NCI-H510A treated with DMSO at 0.1 percent for 48 hours (cell line): ENCODE measurements around the gene NINJ2.
"Not testable (repeated sequence)": the region's sequence is repeated elsewhere in the genome, so short reads cannot be mapped to it uniquely, and the experiment has no call there.

Source experiments
- DNase-seq: peaks from one replicate; lab custom pipeline; 2025; lab: John Stamatoyannopoulos, UW

The NINJ2 gene

GRCh38 chr12:641321-641720 lies 21.9 kb downstream of the NINJ2 start:
- not testable (repeated sequence) for DNase-seq

DNA sequence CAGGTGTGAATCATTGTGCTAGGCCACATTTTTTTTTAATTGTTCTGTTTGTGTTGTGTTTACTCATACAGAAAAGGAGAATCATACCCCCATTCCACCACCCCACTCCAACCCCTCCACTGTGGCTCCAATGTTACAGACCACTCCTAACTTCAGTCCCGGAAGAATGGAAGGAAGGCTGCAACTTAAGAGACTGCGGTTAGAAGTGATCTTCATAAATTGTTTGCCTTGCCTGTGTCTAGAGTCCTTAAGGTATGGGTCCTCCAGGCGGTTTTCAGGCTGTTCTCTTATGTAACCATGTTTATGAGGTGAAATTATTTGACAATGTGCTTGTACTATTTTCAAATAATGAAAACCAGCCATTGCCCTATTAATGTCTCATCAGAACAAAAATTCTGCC lies 22.5 kb downstream of the NINJ2 start:
- no peak for DNase-seq

DNA sequence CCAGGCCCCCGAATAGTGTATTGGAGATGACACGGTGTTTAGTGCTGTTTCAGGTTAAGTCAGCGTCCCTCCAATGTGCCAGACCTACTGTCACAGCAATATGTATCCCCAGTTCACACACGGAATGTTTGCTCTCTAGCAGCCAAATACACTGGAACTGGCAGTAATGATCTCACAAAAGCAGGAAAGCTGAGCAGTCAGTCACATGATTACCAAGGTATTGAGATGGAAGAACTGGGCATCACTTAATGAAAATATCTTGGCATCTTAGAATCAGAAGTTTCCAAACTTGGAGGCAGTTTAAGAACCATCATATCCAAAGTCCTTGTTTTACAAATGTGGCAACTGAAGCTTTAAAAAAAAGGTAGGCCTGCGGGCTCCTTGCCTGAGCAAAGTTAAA lies 23.3 kb downstream of the NINJ2 start:
- DNase-seq: no peak

DNA sequence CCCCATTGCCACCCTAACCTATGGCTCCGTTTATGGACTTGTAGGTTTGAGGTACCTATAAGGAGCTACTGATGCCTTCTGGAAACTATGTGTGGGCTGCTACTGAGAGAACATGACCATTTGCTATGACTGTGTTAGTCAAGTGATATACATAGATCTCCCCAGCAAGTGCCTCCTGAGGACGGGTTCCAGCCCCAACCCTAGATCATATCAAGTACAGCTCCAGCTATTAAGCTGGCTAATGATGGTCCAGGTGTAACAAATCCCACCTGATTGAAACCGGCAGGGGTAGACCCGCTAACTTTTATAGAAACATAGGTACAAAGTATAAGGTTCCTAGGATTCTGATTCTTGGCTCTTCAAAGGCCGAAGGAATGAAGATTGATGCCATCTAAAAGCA lies 23.7 kb downstream of the NINJ2 start:
- DNase-seq: no peak

GRCh38 chr12:638953-639557 lies 24.2 kb downstream of the NINJ2 start:
- no peak for DNase-seq

DNA sequence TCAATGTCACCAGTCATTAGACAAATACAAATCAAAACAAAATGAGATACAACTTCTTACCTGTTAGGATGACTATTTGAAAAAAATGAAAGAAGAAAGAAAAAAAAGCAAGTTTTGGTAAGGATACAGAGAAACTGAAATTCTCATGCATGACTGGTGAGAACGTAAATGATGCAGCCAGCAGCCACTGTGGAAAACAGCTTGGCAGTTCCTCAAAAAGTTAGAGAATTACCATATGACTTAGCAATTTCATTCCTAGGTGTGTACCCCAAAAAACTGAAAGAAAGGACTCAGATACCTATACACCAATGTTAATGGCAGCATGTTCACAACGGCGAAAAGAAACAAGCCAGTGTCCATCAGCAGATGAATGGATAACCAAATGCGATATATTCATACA lies 26.6 kb downstream of the NINJ2 start:
- no peak for DNase-seq

- DNase-seq: no peak
Measured at GRCh38 chr12:633731-634130, 29.5 kb downstream of the NINJ2 start.

DNA sequence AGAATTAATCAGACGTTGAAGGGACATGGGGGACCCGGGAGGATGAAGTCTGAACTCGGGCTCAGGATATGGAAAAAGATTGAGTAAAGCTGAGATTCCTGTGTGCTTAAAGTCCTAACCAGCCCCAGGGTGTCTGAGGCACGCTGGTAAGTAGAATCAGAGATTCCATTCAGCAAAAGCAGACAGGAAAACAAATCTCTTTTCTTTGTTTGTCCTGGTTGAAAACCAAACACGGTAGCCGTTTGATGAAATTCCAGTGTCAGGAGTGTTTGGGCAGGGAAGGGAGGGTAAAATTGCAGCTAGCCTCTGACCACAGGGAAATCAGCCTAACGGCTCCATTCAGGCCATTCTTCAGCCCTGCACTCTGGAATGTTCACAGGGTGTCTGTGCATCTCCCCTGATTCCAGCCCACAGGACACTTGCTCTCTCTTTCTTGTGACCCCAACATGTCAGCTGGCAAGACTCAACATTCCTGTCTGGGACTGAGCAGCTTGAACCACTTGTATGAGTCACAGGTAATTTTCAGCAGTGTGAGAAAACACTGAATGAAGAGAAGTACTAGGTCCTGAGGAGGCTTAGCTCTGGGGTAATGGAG lies 31.0 kb downstream of the NINJ2 start:
- DNase-seq: peak; percentile 21

DNA sequence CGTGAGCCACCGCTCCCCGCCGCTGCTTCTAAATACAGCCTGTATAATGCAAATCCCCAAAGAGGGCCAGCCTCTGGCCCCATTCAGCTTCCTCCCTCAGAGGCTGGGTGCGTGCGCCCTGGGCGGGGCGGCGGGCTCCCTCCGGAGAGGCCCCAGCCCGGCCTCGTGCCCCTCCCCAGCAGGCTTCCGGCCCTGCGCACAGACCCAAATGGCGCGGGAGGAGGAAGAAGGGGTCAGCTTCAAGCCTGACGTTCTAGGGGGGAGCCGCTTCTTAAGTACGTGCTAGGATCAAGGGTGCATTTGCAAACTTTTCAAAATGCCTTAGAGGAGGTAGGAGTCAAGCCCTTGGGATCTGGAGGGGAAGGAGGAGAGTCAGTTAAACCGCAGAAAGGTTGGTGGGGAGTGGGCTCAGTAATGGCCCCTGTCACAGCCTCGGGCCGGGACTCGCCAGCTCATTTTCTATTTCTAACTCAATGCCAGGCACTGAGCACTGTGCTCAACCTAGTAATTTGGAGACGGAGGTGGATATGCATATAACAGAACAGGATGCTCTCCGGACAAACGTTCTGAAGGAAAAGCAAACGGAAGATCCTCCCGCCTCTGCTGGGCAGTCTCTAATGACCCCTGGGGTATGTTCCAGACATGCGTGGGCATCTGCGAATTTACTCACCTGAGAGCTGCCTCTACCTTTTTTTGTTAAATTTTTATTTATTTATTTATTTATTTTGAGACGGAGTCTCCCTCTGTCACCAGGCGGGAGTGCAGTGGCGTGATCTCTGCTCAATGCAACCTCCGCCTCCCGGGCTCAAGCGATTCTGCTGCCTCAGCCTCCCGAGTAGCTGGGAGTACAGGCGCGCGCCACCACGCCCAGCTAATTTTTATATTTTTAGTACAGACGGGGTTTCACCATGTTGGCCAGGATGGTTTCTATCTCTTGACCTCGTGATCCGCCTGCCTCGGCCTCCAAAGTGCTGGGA lies 32.3 kb downstream of the NINJ2 start:
- no peak for DNase-seq

- DNase-seq: not testable (repeated sequence)
Measured at GRCh38 chr12:628742-629078, 34.5 kb downstream of the NINJ2 start.

DNA sequence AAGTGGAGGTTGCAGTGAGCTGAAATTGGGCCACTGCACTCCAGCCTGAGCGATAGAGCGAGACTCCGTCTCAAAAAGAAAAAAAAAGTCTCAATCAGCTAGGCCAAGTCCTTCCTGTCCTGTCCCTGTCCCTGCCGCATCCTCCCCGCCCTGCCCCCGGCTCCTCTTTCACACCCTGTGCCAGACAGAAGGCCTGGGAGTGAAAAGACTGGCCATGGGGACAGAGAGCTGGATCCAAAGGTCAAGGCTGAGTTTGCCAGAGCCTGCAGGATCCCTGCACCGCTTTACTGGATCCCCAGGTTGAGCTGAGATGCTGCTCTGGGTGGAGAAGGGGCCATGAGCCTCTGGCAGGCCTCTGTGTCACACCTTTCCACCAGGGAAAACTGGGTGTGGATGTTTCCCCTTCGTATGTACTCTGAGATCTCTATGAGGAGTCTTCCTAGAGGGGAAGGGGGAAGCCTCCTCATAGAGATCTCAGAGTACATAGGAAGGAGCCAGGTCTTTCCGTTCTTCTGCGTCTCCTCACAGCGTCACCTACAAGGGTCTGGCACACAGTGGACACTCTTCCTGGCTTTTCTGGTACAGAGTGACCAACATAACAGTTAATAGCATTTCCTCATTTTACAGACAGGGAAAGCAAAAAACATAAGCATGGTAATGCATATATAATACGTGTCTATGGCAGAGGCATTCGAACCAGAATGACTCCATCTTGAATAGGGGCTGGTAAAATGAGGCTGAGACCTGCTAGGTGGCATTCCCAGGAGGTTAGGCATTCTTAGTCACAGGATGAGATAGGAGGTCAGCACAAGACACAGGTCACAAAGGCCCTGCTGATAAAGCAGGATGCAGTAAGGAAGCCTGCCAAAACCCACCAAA lies 35.1 kb downstream of the NINJ2 start:
- no peak for DNase-seq

DNA sequence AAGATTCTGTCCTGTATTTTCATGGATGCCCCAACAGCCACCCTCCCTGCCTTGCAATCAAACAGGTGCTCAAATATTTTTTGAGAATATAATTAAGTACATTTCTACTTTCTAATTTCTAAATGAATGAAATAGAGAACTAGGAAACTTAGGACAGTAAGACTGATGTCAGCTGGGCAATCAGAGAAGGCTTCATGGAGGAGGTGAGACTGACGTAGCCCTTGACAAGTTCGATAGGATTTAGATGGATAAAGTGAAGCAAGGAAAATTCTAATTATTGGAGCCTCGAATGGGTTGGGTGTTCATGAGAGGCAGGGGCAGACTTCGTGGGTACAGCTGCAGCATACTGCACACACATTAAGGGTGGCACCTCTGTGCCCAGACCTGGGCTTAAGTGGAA lies 36.0 kb downstream of the NINJ2 start:
- DNase-seq: no peak

- DNase-seq: no peak
Measured at GRCh38 chr12:625998-626397, 37.2 kb downstream of the NINJ2 start.

DNA sequence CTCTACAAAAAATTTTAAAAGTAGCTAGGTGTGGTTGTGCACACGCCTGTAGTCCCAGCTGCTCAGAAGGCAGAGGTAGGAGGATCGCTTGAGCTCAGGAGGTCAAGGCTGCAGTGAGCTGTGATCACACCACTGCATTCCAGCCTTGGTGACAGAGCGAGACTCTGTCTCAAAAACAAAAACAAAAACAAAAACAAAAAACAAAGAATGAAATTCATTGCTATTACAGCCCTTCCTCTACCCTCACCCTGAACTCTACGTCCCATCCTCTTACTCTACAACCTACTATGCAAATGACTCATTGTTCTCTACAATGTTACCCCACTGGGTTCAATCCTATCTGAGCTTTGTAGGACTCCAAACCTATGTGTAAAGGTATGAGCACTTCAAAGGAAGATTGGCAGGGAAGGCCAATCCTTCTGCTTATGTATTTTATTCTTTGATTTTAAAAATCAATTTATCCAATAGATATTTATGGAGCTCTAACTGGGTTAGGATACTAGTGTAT lies 39.3 kb downstream of the NINJ2 start:
- DNase-seq: no peak

GRCh38 chr12:623172-623864 lies 39.9 kb downstream of the NINJ2 start:
- no peak for DNase-seq

- DNase-seq: no peak
Measured at GRCh38 chr12:622416-622815, 40.8 kb downstream of the NINJ2 start.

DNA sequence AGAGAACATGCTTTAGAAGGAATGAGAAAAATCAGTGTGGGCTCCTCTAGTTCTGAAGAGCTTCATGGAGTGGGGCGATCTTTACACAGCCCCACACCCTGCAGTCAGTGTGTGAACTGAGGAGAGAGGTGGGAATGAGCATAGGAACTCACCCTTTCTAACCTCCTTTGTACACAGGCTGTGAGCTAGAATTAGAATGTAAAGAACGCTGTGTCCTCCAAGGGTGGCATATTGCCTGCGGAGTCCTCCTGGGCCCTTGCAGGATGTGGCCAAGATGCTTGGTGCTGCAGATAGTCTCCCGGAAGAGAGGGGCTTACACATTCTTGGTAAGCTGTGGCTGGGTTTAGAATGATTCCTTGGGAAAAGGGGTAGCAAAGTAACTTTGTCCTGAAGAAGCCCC lies 43.9 kb downstream of the NINJ2 start:
- DNase-seq: no peak

DNA sequence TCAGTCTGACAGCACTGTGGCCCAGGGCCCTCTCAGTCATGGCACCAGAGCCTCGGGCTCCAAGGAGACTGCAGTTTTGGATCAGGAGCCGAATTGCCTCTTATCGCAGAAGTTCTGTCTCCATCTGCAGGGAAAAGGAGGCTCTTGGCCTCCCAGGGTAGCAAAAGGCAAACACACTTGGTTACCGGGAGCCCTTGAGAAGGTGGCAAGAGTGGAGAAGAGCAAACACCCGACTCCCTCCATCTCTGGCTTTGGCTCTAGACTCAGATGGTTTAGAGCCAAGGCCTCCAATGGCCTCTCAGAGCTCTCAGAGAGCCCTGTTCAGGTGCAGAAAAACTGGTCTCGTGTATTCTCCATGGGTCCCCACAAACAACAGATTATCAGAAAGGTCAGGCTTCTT lies 44.6 kb downstream of the NINJ2 start:
- no peak for DNase-seq

- DNase-seq: no peak
Measured at GRCh38 chr12:617304-617915, 45.8 kb downstream of the NINJ2 start.

- DNase-seq: no peak
Measured at GRCh38 chr12:615620-616019, 47.6 kb downstream of the NINJ2 start.

GRCh38 chr12:614411-614970 lies 48.8 kb downstream of the NINJ2 start:
- no peak for DNase-seq
